Testis (tissue), 3 donors: ENCODE data around the gene USP51. TPM values are rescaled to one million over a fixed set of nuclear protein-coding genes. Genes with fewer than 3 reads are reported as not detected.
"Not testable (repeated sequence)": the region's sequence is repeated elsewhere in the genome, so short reads cannot be mapped to it uniquely, and the experiment has no call there.

ENCODE experiments used
- DNase-seq: peaks from one replicate; pipeline ENCODE4 v3.0.0-alpha.2; 2019
- H3K27ac ChIP-seq, 2 donors: fragments of 200-600 bp; sonication (generic); one replicate each; pipeline ENCODE4 v1.5.1; 2019
- H3K27me3 ChIP-seq: fragments of 200-600 bp; sonication (generic); one replicate; pipeline ENCODE4 v1.5.1; 2019
- H3K36me3 ChIP-seq: fragments of 200-600 bp; sonication (generic); one replicate; pipeline ENCODE4 v1.5.1; 2017; ENCODE audit warnings: low read depth; ENCODE audit errors: missing control alignments
- H3K4me1 ChIP-seq: fragments of 200-600 bp; sonication (generic); one replicate; pipeline ENCODE4 v1.5.1; 2019
- H3K4me3 ChIP-seq, 2 donors: fragments of 200-600 bp; sonication (generic); one replicate each; pipeline ENCODE4 v1.5.1; 2017 to 2019
- H3K9me3 ChIP-seq: fragments of 200-600 bp; sonication (generic); one replicate; pipeline ENCODE4 v1.5.1; 2017
- CTCF ChIP-seq, 3 experiments: fragments of 450-650 bp in 2 of 3; fragments of 200-600 bp in 1 of 3; sonication (generic) in 1 of 3; IDR thresholded peaks; one replicate each; pipeline ENCODE4 v1.5.1; 2016 to 2019; ENCODE audit warnings: antibody characterized with exemption in 3 of 3, mild to moderate bottlenecking in 2 of 3, moderate library complexity in 1 of 3
- POLR2A ChIP-seq: fragments of 450-650 bp; IDR thresholded peaks from one replicate; pipeline ENCODE4 v1.6.1; 2017; ENCODE audit warnings: antibody characterized with exemption, mild to moderate bottlenecking, moderate library complexity
- WGBS, 2 donors: methylation state at CpG; one replicate each; pipeline ENCODE4 v1.1.5; 2018; 5-methylcytosine and 5-hydroxymethylcytosine counted together
- intact Hi-C: fragments of 100-400 bp; cut with DNase I; formaldehyde crosslinking; loops from one replicate; pipeline ENCODE4 v1.15.1; 2023; ENCODE audit warnings: low total_unique reads
- polyA plus RNA-seq: library from polyadenylated mRNA; stranded (reverse); fragments of 350-450 nt; fragmentation: Illumina TruSeq; extraction: RNeasy Lipid Tissue Mini Kit (QIAGEN cat#74804); gene quantifications from one replicate; pipeline ENCODE4 v1.2.3, GENCODE V29; 2014; ENCODE audit warnings: low read depth, low replicate concordance; ENCODE audit not compliant: insufficient read depth
- total RNA-seq, 2 donors: library from RNA; depleted of rRNA; stranded (reverse); fragments of >200 nt; gene quantifications; one replicate each; pipeline ENCODE4 v1.2.3, GENCODE V29; 2016

The USP51 gene
- total and polyA plus RNA-seq, 3 donors from 2014 or later: 0.50 to 13.3 (median 9.6) TPM

DNA sequence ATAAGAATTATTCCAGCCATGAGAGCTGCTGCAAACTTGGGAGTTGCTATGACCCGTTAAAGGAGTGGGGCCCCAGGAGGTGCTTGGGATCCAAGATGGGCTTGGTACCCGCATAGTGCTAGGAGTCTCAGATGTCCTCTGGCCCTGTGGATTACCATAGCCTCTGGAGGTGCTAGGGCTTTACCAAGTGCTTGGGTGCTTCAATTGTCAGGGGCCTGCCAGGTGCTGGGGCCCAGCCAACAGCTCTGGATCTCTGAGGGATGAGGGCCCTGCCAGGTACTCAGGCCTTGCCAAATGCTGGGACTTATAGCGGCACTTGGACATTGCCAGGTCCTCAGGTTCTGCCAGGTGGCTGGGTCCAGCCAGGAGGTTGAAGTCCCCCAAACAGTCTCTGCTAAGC lies 32.0 kb upstream of the USP51 start:
- no peaks in the 10 kb centered on the region for H3K4me1 ChIP-seq
- WGBS, 2 donors: 92% methylated on average over 3 of the region's 3 CpGs; no CpG with 5 or more reads in 1 of the 2 donors
- no peak for DNase-seq
- no peak overlapping the region for H3K27ac ChIP-seq
- no peaks in the 10 kb centered on the region for H3K27me3 ChIP-seq
- no peak for TF ChIP-seq POLR2A
- no peak for TF ChIP-seq CTCF (IDR thresholded peaks at IDR 0.05)
- no peaks in the 10 kb centered on the region for H3K36me3 ChIP-seq
- H3K9me3 ChIP-seq: no peaks in the 10 kb centered on the region
- intact Hi-C loops: no loop called here
- no peak overlapping the region for H3K4me3 ChIP-seq

DNA sequence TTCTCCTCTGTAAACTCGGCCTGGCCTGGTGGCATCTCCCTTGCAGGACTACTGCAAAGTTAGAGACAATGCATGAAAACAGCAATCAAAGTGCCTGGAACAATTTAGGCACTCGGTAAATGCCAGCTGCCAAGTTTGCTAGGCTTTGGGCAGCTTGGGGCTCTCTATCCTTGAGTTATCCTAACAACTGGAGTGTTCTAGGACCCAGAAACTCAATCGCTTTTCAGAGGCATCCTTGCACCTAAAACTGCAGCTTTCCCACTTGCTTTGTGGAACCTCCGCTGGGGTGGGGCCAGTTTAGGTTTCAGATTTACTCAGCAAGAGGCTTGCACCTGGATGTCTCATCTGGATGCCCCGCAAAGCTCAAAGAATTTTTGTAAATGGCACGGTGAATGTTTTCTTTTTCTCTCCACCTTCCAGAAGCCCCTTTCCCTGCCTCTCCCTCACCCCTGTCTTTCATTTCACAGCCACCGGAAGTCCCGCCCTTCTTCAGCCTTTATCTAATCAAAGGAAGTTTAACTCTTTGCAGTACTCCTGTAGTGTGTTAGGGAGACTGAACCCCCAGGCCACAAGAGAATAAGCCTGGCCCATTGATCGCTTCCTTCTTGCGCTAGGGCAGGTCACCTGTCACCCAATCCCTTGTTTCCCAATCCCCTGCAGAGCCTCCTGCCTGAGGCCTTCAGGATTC lies 27.3 kb upstream of the USP51 start:
- H3K27ac ChIP-seq, H3K4me1 ChIP-seq, H3K27me3 ChIP-seq, intact Hi-C loops, H3K9me3 ChIP-seq, H3K36me3 ChIP-seq, H3K4me3 ChIP-seq, DNase-seq: not testable (repeated sequence)
- WGBS, 2 donors: no CpG with 5 or more reads among the region's 10 CpGs

GRCh38 chrX:55513045-55513737 lies 23.5 kb upstream of the USP51 start:
- H3K27me3 ChIP-seq, intact Hi-C loops, H3K36me3 ChIP-seq, H3K27ac ChIP-seq, H3K9me3 ChIP-seq, H3K4me3 ChIP-seq, H3K4me1 ChIP-seq, DNase-seq: not testable (repeated sequence)
- no CpG with 5 or more reads among the region's 6 CpGs for WGBS, 2 donors

- intact Hi-C loops, H3K36me3 ChIP-seq, H3K4me3 ChIP-seq, H3K4me1 ChIP-seq, DNase-seq, H3K27me3 ChIP-seq, H3K9me3 ChIP-seq, H3K27ac ChIP-seq: not testable (repeated sequence)
- no CpG with 5 or more reads among the region's 10 CpGs for whole genome bisulfite sequencing, 2 donors
Observed at GRCh38 chrX:55508410-55509152, 18.9 kb upstream of the USP51 start.

- H3K27ac ChIP-seq, H3K4me1 ChIP-seq, H3K36me3 ChIP-seq, H3K9me3 ChIP-seq, DNase-seq, H3K27me3 ChIP-seq, intact Hi-C loops, H3K4me3 ChIP-seq: not testable (repeated sequence)
- no CpG with 5 or more reads among the region's 5 CpGs for WGBS, 2 donors
Observed at GRCh38 chrX:55507699-55508098, 18.1 kb upstream of the USP51 start.

DNA sequence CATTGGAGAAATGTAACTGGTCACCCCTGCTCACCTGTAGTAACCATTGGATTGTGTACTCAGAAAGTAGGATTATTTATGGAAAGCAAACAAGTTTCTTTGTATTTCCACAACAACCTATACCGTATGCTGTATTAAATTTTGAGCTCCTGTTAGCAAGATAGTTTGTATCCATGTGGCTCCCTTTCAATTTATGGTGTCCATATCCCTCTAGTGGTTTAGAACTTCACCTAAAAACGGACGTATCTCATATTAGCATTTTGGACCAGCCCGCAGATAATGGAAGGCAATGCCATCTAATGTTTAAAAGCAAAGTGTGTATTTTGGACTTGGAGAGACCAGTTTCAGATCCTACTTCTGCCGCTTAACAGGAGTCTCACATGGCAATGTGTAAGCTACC lies 17.4 kb upstream of the USP51 start:
- WGBS, 2 donors: no CpG with 5 or more reads among the region's 5 CpGs

DNA sequence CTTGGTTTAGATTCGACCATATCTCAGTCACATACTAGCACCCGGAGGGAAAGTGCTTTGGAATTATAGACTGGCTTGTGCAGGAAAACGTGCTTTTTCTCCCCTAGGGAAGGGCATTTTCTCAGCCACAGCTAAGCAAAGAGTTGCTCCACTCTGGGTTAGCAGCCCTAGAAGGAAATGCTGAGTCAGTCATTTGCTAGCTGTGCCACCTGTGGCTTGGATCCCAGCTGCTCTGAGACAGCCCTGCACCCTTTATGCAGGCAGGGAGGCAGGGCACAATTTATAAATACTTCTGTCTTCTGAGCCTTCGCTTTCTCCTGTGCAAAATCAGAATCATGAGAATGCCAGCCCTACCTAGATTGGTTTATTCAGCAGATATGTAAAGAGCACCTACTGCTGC lies 1.3 kb upstream of the USP51 start:
- Histone ChIP-seq H3K27ac (no peak overlapping the region), H3K4me1 (no peaks in the 10 kb centered on the region), H3K36me3 (no peaks in the 10 kb centered on the region), H3K27me3 (no peaks in the 10 kb centered on the region), H3K9me3 (no peaks in the 10 kb centered on the region), H3K4me3 (no peak overlapping the region)
- TF ChIP-seq CTCF (IDR thresholded peaks at IDR 0.05): no peak
- TF ChIP-seq POLR2A: no peak
- intact Hi-C loops: no loop called here
- 40 to 56% methylated on average over 1 to 4 of the region's 4 CpGs for WGBS, 2 donors
- no peak for DNase-seq

More for the DNA sequence above, 17.4 kb upstream of the USP51 start:
- DNase-seq, H3K27me3 ChIP-seq, H3K4me3 ChIP-seq, intact Hi-C loops, H3K36me3 ChIP-seq, H3K27ac ChIP-seq, H3K4me1 ChIP-seq, H3K9me3 ChIP-seq: not testable (repeated sequence)
